ENCODE measurements around the gene CDKN2B-AS1. TPM values are rescaled to one million over a fixed set of nuclear protein-coding genes. Genes with fewer than 3 reads are reported as not detected.

The CDKN2B-AS1 gene
- total and polyA plus RNA-seq, 11 donors = 0.38 to 0.80 (median 0.54) TPM; not detected in 6

GRCh38 chr9:22052376-22052945 lies 57.9 kb downstream of the CDKN2B-AS1 start:
- WGBS, 4 donors = 39 to 48% (median 44%) methylated on average over 4 of the region's 4 CpGs

GRCh38 chr9:22053178-22053577 lies 58.6 kb downstream of the CDKN2B-AS1 start:
- ATAC-seq = no peak
- H3K36me3 ChIP-seq = no peaks in the 10 kb centered on the region
- H3K9me3 ChIP-seq = no peaks in the 10 kb centered on the region
- no peak for DNase-seq
- TF ChIP-seq CTCF (IDR thresholded peaks at IDR 0.05) (no peak), POLR2A (IDR thresholded peaks at IDR 0.05) (no peak)
- H3K27me3 ChIP-seq = no peaks in the 10 kb centered on the region
- no peak overlapping the region for H3K4me3 ChIP-seq
- WGBS, 4 donors = 57 to 65% (median 58%) methylated on average over 2 of the region's 2 CpGs
- H3K4me1 ChIP-seq = peaks cover 0 to 25% (median 0%) of the 10 kb centered on the region in 12 donors
- no peak overlapping the region for H3K27ac ChIP-seq
- intact Hi-C loops (cut with DNase I) = loop anchor here in 1 of 10 donors (5.0 to 10.0 kb wide), 2 partner anchors 58 to 184 kb away; partner anchors contain the start of genes CDKN2A and CDKN2B-AS1

More at GRCh38 chr9:22052376-22052945, 57.9 kb downstream of the CDKN2B-AS1 start:
- no peaks in the 10 kb centered on the region for H3K27me3 ChIP-seq
- peaks cover 0 to 25% (median 0%) of the 10 kb centered on the region in 12 donors for H3K4me1 ChIP-seq
- TF ChIP-seq CTCF (IDR thresholded peaks at IDR 0.05) (no peak), POLR2A (IDR thresholded peaks at IDR 0.05) (no peak)
- H3K4me3 ChIP-seq = no peak overlapping the region
- H3K9me3 ChIP-seq = no peaks in the 10 kb centered on the region
- no peak for ATAC-seq
- no peak for DNase-seq
- no peak overlapping the region for H3K27ac ChIP-seq
- intact Hi-C loops (cut with DNase I) = loop anchor here in 1 of 10 donors (5.0 to 10.0 kb wide), 2 partner anchors 58 to 185 kb away; partner anchors contain the start of genes CDKN2A and CDKN2B-AS1
- H3K36me3 ChIP-seq = no peaks in the 10 kb centered on the region

GRCh38 chr9:22054076-22054475 lies 59.5 kb downstream of the CDKN2B-AS1 start:
- intact Hi-C loops (cut with DNase I) = loop anchor here in 1 of 10 donors (5.0 to 10.0 kb wide), 2 partner anchors 59 to 183 kb away; partner anchors contain the start of genes CDKN2A and CDKN2B-AS1
- Histone ChIP-seq H3K4me1 (peaks cover 0 to 25% (median 0%) of the 10 kb centered on the region in 12 donors), H3K9me3 (no peaks in the 10 kb centered on the region), H3K36me3 (no peaks in the 10 kb centered on the region), H3K27me3 (no peaks in the 10 kb centered on the region), H3K27ac (no peak overlapping the region), H3K4me3 (no peak overlapping the region)
- DNase-seq (no peak), ATAC-seq (no peak)
- TF ChIP-seq POLR2A (IDR thresholded peaks at IDR 0.05) = no peak
- TF ChIP-seq CTCF (IDR thresholded peaks at IDR 0.05) = no peak
- WGBS, 4 donors = 89 to 94% (median 91%) methylated on average over 3 of the region's 3 CpGs

GRCh38 chr9:22054529-22054928 lies 59.9 kb downstream of the CDKN2B-AS1 start:
- Histone ChIP-seq H3K4me3 (no peak overlapping the region), H3K36me3 (no peaks in the 10 kb centered on the region), H3K4me1 (peaks cover 0 to 25% (median 0%) of the 10 kb centered on the region in 12 donors), H3K9me3 (no peaks in the 10 kb centered on the region), H3K27me3 (no peaks in the 10 kb centered on the region), H3K27ac (no peak overlapping the region)
- intact Hi-C loops (cut with DNase I) = loop anchor here in 1 of 10 donors (5.0 to 10.0 kb wide), 2 partner anchors 60 to 183 kb away; partner anchors contain the start of genes CDKN2A and CDKN2B-AS1
- WGBS, 4 donors = 93 to 97% (median 96%) methylated on average over 2 of the region's 2 CpGs
- TF ChIP-seq POLR2A (IDR thresholded peaks at IDR 0.05) (no peak), CTCF (IDR thresholded peaks at IDR 0.05) (no peak)
- DNase-seq (no peak), ATAC-seq (no peak)
